HG03139 (cell line): ENCODE measurements around the gene PAPSS1.
"Not testable (repeated sequence)": the region's sequence is repeated elsewhere in the genome, so short reads cannot be mapped to it uniquely, and the experiment has no call there.

Experiments used
- ATAC-seq: cut with Tn5 transposase; IDR thresholded peaks from one replicate; pipeline ENCODE4 v1.9.1; 2021; ENCODE audit not compliant: unreplicated experiment

PAPSS1 gene

GRCh38 chr4:107726131-107726925 lies 6.3 kb upstream of the PAPSS1 start:
- not testable (repeated sequence) for ATAC-seq

GRCh38 chr4:107725281-107725859 lies 5.3 kb upstream of the PAPSS1 start:
- no peak for ATAC-seq

- ATAC-seq: not testable (repeated sequence)
These were observed 3.3 kb upstream of the PAPSS1 start for GRCh38 chr4:107723331-107723730.

DNA sequence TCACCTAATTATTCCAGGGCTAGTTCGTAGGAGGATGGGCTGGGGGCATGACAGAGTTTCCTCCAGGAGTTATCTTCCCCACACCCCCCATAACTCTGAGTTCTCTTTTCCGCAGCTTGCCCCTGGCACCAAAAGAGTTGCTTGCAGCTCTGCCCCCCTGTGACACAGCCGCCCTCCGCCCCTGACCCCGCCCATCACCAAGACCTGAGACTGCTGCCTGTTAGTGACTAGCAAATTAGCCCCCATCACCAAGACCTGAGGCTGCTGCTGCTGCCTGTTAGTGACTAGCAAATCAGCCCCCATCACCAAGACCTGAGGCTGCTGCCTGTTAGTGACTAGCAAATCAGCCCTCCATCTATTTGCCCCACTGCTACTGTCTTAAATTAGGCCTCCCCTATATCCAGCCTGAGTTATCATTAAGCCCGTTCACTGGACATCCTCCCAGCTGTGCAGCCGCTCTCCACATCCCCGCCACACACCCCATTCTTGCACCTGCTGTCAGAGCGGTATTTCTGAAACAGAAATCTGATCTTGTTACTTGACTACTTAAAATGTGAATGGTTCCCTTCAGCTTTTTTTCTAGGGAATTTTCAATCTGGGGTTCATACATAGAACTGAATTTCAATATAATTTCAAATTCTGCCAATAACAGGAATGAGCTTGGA lies 1.5 kb upstream of the PAPSS1 start:
- ATAC-seq: no peak

GRCh38 chr4:107719207-107719921 lies 670 bp downstream of the PAPSS1 start:
- peak; percentile 4 for ATAC-seq

- ATAC-seq: peak; percentile 30
These were observed 1.6 kb downstream of the PAPSS1 start for GRCh38 chr4:107718351-107718965.

- ATAC-seq: no peak
These were observed 5.8 kb downstream of the PAPSS1 start for GRCh38 chr4:107714256-107714655.

- ATAC-seq: no peak
These were observed 7.8 kb downstream of the PAPSS1 start for GRCh38 chr4:107712236-107712635.

DNA sequence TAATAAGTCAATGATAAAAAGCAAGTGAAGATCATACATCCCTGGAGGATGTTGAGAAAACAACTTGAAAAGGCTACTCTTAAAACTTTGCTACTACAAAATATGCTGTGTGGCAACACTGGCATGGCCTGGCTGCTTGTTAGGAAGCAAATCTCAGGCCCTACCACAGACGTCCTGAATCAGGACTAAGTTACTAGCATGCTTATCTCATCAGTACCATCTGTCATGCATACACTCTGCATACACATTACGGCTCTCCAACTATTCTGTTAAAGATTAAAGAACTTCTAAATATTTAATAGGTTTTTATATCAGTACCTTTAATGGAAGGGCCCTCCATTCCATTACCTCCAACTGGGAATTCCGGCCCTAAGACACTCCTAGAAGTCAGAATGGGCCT lies 8.2 kb downstream of the PAPSS1 start:
- ATAC-seq: no peak

DNA sequence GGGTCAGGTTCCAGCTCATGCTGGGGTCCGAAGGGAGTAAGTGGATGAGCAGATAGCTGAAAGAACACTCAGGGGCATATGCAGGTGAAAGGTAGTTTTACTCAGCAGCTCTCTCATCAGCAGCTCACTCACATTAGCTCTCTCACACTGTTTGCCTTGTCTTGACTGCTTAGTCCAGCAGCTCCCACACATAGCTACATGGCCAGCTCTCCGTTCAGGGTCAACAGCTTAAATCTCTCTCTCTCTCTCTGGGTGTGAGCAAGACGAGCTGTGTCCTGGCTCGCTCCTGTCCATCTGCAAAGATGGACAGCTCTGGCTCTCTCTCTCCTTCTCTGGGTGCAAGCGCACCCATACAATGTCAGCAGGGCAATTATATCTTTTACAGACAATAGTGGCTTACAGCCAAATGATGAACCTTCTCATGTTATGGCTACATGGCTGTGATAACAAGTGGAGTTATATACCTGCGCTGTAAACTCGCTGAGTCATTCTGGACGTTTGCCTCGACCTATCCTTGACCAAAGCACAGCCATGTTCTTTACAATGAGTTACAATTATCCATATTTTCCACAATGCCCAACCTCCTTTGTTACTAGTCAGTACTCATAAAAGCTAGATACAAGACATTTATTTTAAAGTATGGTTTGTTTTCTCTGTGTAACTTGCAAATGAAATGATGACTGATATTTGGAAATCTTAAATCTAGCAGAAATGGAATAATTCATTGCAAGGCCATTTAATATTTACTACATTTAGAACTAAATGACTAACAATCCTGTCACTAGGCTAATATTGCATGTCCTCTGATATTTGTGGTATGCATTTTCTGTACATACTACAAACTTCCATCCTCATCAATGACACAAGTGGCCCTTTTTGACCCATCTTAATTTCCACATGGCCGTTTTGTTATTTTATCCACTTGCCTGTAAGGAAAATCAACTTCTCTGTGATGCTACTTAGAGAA lies 9.3 kb downstream of the PAPSS1 start:
- no peak for ATAC-seq

DNA sequence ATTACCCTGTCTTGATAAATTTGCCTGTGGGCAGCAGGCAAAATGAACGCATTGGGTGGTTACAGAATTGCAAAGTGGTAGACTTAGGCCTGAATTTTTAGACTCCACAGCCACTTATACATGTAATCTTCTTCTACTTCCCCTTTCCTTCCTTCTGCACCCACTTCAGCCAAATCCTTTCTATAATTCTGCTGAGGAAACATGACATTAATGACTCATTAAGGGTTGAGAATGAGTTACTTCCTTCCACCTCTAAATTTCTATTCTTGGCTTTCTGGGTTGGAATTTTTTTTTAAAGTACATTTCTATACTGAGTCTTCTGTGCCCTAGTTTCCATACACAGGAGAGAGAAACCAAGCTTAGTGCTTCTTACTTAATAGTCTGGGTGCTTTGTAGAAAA lies 10.1 kb downstream of the PAPSS1 start:
- ATAC-seq: no peak

- ATAC-seq: no peak
These were observed 11.8 kb downstream of the PAPSS1 start for GRCh38 chr4:107708225-107708624.

DNA sequence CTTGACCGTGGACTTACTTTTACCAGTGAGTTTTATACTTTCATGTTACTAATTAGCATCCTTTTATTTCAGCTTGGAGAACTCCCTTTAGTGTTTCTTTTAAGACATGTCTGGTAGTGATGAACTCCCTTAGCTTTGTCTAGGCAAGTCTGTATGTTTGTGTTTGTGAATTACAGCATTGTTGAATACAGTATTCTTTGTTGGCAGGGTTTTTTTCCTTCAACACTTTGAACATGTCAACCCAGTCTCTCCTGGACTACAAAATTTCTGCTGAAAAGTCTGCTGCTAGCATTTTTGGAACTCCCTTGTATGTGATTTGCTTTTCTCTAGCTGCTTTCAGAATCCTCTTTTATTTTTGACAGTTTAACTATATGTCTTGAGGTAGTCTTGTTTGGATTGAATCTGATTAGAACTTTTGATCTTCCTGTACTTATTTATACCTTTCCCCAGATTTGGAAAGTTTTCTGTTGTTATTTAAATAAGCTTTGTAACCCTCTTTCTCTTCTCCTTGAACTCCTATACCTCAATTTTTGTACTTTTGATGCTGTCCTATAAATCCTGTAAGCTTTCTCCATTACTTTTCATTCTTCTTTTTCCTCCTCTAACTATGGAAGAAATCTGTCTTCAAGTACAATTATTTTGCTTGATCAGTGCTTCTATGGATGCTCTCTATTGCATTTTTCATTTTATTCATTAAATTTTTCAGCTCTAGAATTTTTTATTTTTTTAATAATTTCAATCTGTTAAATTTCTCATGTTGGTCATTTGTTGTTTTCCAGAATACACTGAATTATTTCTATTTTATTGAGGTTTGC lies 14.1 kb downstream of the PAPSS1 start:
- ATAC-seq: no peak

DNA sequence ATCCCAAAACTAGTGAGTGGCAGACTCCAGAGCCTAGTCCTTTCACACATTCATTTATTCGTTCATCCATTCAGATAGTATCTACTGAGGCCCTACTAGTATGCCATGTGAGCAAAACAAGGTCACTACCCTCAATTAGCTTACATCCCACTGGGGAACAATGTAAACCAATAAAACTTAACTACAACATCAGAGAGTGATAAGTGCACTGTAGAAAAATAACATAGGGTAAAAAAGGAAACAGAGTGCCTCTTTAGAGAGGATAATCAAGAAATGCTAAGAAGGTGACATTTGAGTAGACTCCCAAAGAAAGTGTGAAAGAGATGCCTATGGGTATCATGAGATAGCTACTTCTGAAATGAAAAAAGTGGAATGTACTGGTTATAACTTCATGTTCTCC lies 18.5 kb downstream of the PAPSS1 start:
- no peak for ATAC-seq

GRCh38 chr4:107699466-107700206 lies 20.4 kb downstream of the PAPSS1 start:
- no peak for ATAC-seq

- not testable (repeated sequence) for ATAC-seq
These were observed 23.8 kb downstream of the PAPSS1 start for GRCh38 chr4:107696187-107696586.

DNA sequence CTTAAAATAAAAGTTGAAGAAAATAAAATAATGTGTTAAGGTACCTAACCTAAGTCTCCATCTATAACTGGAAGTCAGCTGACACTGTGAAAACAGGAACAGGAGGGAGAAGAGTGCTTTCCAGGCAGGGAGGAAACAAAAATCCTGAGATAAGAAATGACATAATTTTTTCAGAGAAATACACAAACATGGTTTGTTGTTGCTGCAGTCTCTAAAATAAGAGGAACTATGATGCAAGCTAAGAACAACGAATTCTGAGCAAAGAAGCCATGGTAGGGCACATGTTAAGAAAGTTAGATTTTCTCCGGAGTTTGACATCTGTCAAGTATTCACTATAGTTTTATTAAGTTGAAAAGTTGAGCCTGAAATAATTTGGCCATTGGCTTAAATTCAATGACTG lies 26.9 kb downstream of the PAPSS1 start:
- ATAC-seq: no peak

GRCh38 chr4:107692202-107692601 lies 27.8 kb downstream of the PAPSS1 start:
- ATAC-seq: no peak
